HepG2 (cell line): ENCODE data around the gene ASIC3. TPM values are rescaled to one million over a fixed set of nuclear protein-coding genes. Genes with fewer than 3 reads are reported as not detected.

Source experiments
- AGO2 ChIP-seq: fragments of 200-400 bp; formaldehyde crosslinking; optimal IDR thresholded peaks from 2 replicates; pipeline ENCODE3; 2017; ENCODE audit warnings: mild to moderate bottlenecking, low read depth, low read length, moderate library complexity
- AHR ChIP-seq: IDR thresholded peaks from 2 replicates; pipeline ENCODE4 v1.6.1; 2018; ENCODE audit warnings: missing genetic modification reagents, missing compliant biosample characterization
- AKAP8 ChIP-seq: sonication (generic); formaldehyde crosslinking; IDR thresholded peaks from 2 replicates; pipeline ENCODE4 v1.5.1; 2020; ENCODE audit warnings: mild to moderate bottlenecking, missing genetic modification reagents
- ARHGAP35 ChIP-seq: sonication (generic); formaldehyde crosslinking; IDR thresholded peaks from 2 replicates; pipeline ENCODE4 v1.9.0; 2022; ENCODE audit warnings: mild to moderate bottlenecking, inconsistent platforms, moderate library complexity, missing genetic modification reagents, borderline replicate concordance
- ARNT ChIP-seq: fragments of 450-650 bp; IDR thresholded peaks from 2 replicates; pipeline ENCODE4 v1.6.1; 2017
- ATF7 ChIP-seq, 2 experiments: fragments of 450-650 bp in 1 of 2; sonication (generic) in 1 of 2; formaldehyde crosslinking in 1 of 2; IDR thresholded peaks; 2 replicates each; pipeline versions ENCODE4 v1.4.0 to v1.6.1; 2016 to 2020; ENCODE audit warnings: antibody characterized with exemption in 1 of 2, mild to moderate bottlenecking in 1 of 2, missing genetic modification reagents in 1 of 2
- FOXO1 ChIP-seq: sonication (generic); formaldehyde crosslinking; IDR thresholded peaks from 2 replicates; pipeline ENCODE4 v1.4.0; 2020; ENCODE audit warnings: missing genetic modification reagents
- KMT2A ChIP-seq: sonication (generic); formaldehyde crosslinking; IDR thresholded peaks from 2 replicates; pipeline ENCODE4 v1.4.0; 2020; ENCODE audit warnings: missing genetic modification reagents
- LCORL ChIP-seq, 2 experiments: fragments of 450-650 bp in 1 of 2; sonication (generic) in 1 of 2; formaldehyde crosslinking in 1 of 2; IDR thresholded peaks; 2 replicates each; pipeline versions ENCODE4 v1.5.0 to v1.6.1; 2017 to 2020; ENCODE audit warnings: antibody characterized with exemption in 1 of 2, missing genetic modification reagents in 1 of 2
- MXI1 ChIP-seq: IDR thresholded peaks from 3 replicates; pipeline ENCODE4 v1.6.1; 2012; ENCODE audit warnings: low read depth, low read length, inconsistent platforms, borderline replicate concordance
- NRL ChIP-seq: sonication (generic); formaldehyde crosslinking; IDR thresholded peaks from 2 replicates; pipeline ENCODE4 v1.5.0; 2020; ENCODE audit warnings: missing genetic modification reagents, mild to moderate bottlenecking, moderate library complexity, borderline replicate concordance
- PATZ1 ChIP-seq: sonication (generic); formaldehyde crosslinking; IDR thresholded peaks from 2 replicates; pipeline ENCODE4 v1.4.0; 2020; ENCODE audit warnings: missing genetic modification reagents
- PRDM10 ChIP-seq: sonication (generic); formaldehyde crosslinking; IDR thresholded peaks from 2 replicates; pipeline ENCODE4 v1.4.0; 2020; ENCODE audit warnings: low read depth, missing genetic modification reagents
- SAP130 ChIP-seq: IDR thresholded peaks from 2 replicates; pipeline ENCODE4 v1.6.1; 2016; ENCODE audit warnings: low read depth
- ZBTB39 ChIP-seq: sonication (generic); formaldehyde crosslinking; IDR thresholded peaks from 2 replicates; pipeline ENCODE4 v1.5.0; 2020; ENCODE audit warnings: missing genetic modification reagents
- ZNF124 ChIP-seq: sonication (generic); formaldehyde crosslinking; IDR thresholded peaks from 2 replicates; pipeline ENCODE4 v1.4.0; 2020; ENCODE audit warnings: missing genetic modification reagents
- ZNF234 ChIP-seq: sonication (generic); formaldehyde crosslinking; conservative IDR thresholded peaks from 2 replicates; pipeline ENCODE4 v1.5.1; 2020; ENCODE audit warnings: mild to moderate bottlenecking, missing genetic modification reagents
- ZNF331 ChIP-seq: sonication (generic); formaldehyde crosslinking; IDR thresholded peaks from 2 replicates; pipeline ENCODE4 v1.4.0; 2020; ENCODE audit warnings: missing genetic modification reagents
- ZNF503 ChIP-seq: sonication (generic); formaldehyde crosslinking; IDR thresholded peaks from 2 replicates; pipeline ENCODE4 v1.4.0; 2020; ENCODE audit warnings: missing genetic modification reagents
- ZNF777 ChIP-seq: sonication (generic); formaldehyde crosslinking; IDR thresholded peaks from 2 replicates; pipeline ENCODE4 v1.4.0; 2020; ENCODE audit warnings: missing genetic modification reagents
- polyA plus RNA-seq, 8 experiments: library from polyadenylated mRNA; depleted of rRNA in 3 of 8; stranded (reverse) in 7 of 8; unstranded in 1 of 8; fragments of >200 nt; fragmentation: Illumina TruSeq in 4 of 8; extraction: Trizol in 4 of 8; gene quantifications; 2 replicates each; pipeline versions ENCODE4 v1.2.1 to v1.2.3, GENCODE V29; 2011 to 2016; ENCODE audit warnings: low read depth in 4 of 8, missing spikeins in 1 of 8, mixed read lengths in 1 of 8; ENCODE audit not compliant: insufficient read depth in 1 of 8
- total RNA-seq, 5 experiments: library from RNA; depleted of rRNA; stranded (reverse); fragments of >200 nt; fragmentation: Illumina TruSeq; extraction: Trizol; gene quantifications; 2 replicates each; pipeline ENCODE4 v1.2.3, GENCODE V29; 2016; ENCODE audit warnings: low read depth in 1 of 5

The ASIC3 gene
- total and polyA plus RNA-seq, 2 of the 13 experiments (the other 11 are each of a cell fraction or from before 2014, with no cell fraction given): 0.51 TPM; not detected in 1

GRCh38 chr7:151086802-151087244 is 38.5 kb downstream of the ASIC3 start (continued):
- TF ChIP-seq PRDM10 (CRISPR knock-in tag): no peak
- 0 out of 2 replicates have a peak, but pooled peaks have one; percentile 48 for TF ChIP-seq ZNF124
- TF ChIP-seq AGO2: peak; percentile 37
- TF ChIP-seq ZNF777 (CRISPR knock-in tag): no peak
- peak; percentile 56; the same call in 1 of the 2 replicates for TF ChIP-seq ARHGAP35 (CRISPR knock-in tag)
- TF ChIP-seq LCORL (IDR thresholded peaks at IDR 0.05): no peak
- no peak; the same call in 1 of the 2 replicates for TF ChIP-seq LCORL (CRISPR knock-in tag; IDR thresholded peaks at IDR 0.05)
- TF ChIP-seq ZNF234 (CRISPR knock-in tag): no peak
- TF ChIP-seq PATZ1 (CRISPR knock-in tag): 0 out of 2 replicates have a peak, but pooled peaks have one; percentile 19
- TF ChIP-seq SAP130 (CRISPR knock-in tag): peak; percentile 4; the same call in 1 of the 2 replicates
- no peak for TF ChIP-seq ATF7 (IDR thresholded peaks at IDR 0.05)
- TF ChIP-seq ATF7 (CRISPR knock-in tag; IDR thresholded peaks at IDR 0.05): no peak
- no peak for TF ChIP-seq KMT2A (CRISPR knock-in tag)
- no peak for TF ChIP-seq FOXO1 (CRISPR knock-in tag)
- peak; percentile 46; the same call in 1 of the 2 replicates for TF ChIP-seq ZBTB39 (CRISPR knock-in tag)
- no peak for TF ChIP-seq ARNT
- 0 out of 2 replicates have a peak, but pooled peaks have one; percentile 16 for TF ChIP-seq ZNF503 (CRISPR knock-in tag)
- TF ChIP-seq MXI1: peak; percentile 5; the same call in 1 of the 3 replicates
- no peak for TF ChIP-seq ZNF331 (CRISPR knock-in tag)
- no peak for TF ChIP-seq AKAP8 (CRISPR knock-in tag)
- TF ChIP-seq AHR: peak; percentile 53; the same call in 1 of the 2 replicates
- 0 out of 2 replicates have a peak, but pooled peaks have one; percentile 8 for TF ChIP-seq NRL
